Measurements from ENCODE around the gene NF2. TPM values are rescaled to one million over a fixed set of nuclear protein-coding genes. Genes with fewer than 3 reads are reported as not detected.

The NF2 gene
- total RNA-seq, 1 experiment from 2014 or later, result 56.9 TPM

- ChIA-PET POLR2A (interaction anchor here (0.6 kb wide), 1 partner anchor 876 kb away, joined by 6 read pairs; no protein-coding TSS in a partner anchor), CTCF (interaction anchor here (1.0 to 3.9 kb wide), 5 partner anchors 9 to 132 kb away, joined by 3 to 37 read pairs (median 6); partner anchors contain the start of genes THOC5, UQCR10 and ZMAT5)
- Mint-ChIP-seq H3K4me1 (peaks cover 8% of the 10 kb centered on the region; the same call in 1 of the 2 replicates), H3K27me3 (ENCODE audit: low read depth) (no peaks in the 10 kb centered on the region), H3K4me3 (no peak overlapping the region), H3K9me3 (no peaks in the 10 kb centered on the region), H3K27ac (0 out of 2 replicates have a peak overlapping the region, but pooled peaks have one; percentile 9), H3K36me3 (peaks cover 17% of the 10 kb centered on the region)
- no peak for ATAC-seq
- TF ChIP-seq PRDM15 (CRISPR knock-in tag; IDR thresholded peaks at IDR 0.05), result no peak
- no peak for TF ChIP-seq ZNF532 (CRISPR knock-in tag; IDR thresholded peaks at IDR 0.05; ENCODE audit: borderline replicate concordance)
- no peak for TF ChIP-seq ELF4 (CRISPR knock-in tag; IDR thresholded peaks at IDR 0.05; ENCODE audit: low read depth)
- TF ChIP-seq NFE2L1 (CRISPR knock-in tag; IDR thresholded peaks at IDR 0.05), result no peak
- no peak for DNase-seq (ENCODE audit: low spot score)
Observed at GRCh38 chr22:29634847-29635246, 31.4 kb downstream of the NF2 start.

GRCh38 chr22:29635734-29636357, 32.4 kb downstream of the NF2 start:
- TF ChIP-seq USF2 (CRISPR knock-in tag; IDR thresholded peaks at IDR 0.05) (no peak), IRF2 (CRISPR knock-in tag; IDR thresholded peaks at IDR 0.05; ENCODE audit: borderline replicate concordance, low read depth) (no peak), CTCF (IDR thresholded peaks at IDR 0.05) (peak; percentile 36), TP53 (CRISPR knock-in tag; IDR thresholded peaks at IDR 0.05) (no peak)
- CTCF ChIA-PET, result interaction anchor here (0.6 to 3.9 kb wide), 28 partner anchors 10 to 455 kb away, joined by 3 to 37 read pairs (median 4); partner anchors contain the start of genes NF2, THOC5, UQCR10 and ZMAT5
- no peak overlapping the region for H3K4me3 Mint-ChIP-seq
- H3K4me1 Mint-ChIP-seq, result peaks cover 3% of the 10 kb centered on the region; the same call in 1 of the 2 replicates
- H3K36me3 Mint-ChIP-seq, result peaks cover 17% of the 10 kb centered on the region
- peak overlapping the region; percentile 39; the same call in 1 of the 2 replicates for H3K27ac Mint-ChIP-seq
- no peaks in the 10 kb centered on the region for H3K27me3 Mint-ChIP-seq (ENCODE audit: low read depth)
- POLR2A ChIA-PET, result no interaction called here
- DNase-seq (ENCODE audit: low spot score) (no peak), ATAC-seq (peak; percentile 90)
- H3K9me3 Mint-ChIP-seq, result no peaks in the 10 kb centered on the region

GRCh38 chr22:29636751-29637150, 33.3 kb downstream of the NF2 start:
- no peak overlapping the region for H3K4me3 Mint-ChIP-seq
- H3K27me3 Mint-ChIP-seq (ENCODE audit: low read depth), result no peaks in the 10 kb centered on the region
- no peaks in the 10 kb centered on the region for H3K9me3 Mint-ChIP-seq
- peaks cover 22% of the 10 kb centered on the region for H3K36me3 Mint-ChIP-seq
- POLR2A ChIA-PET, result no interaction called here
- H3K4me1 Mint-ChIP-seq, result peaks cover 9% of the 10 kb centered on the region
- CTCF ChIA-PET, result interaction anchor here (1.1 to 3.9 kb wide), 9 partner anchors 10 to 452 kb away, joined by 3 to 37 read pairs (median 10); partner anchors contain the start of genes NF2, UQCR10 and ZMAT5
- ATAC-seq, result no peak
- no peak for DNase-seq (ENCODE audit: low spot score)
- no peak overlapping the region for H3K27ac Mint-ChIP-seq
- TF ChIP-seq CTCF (IDR thresholded peaks at IDR 0.05) (no peak), ZNF396 (CRISPR knock-in tag; IDR thresholded peaks at IDR 0.05; ENCODE audit: borderline replicate concordance) (no peak), MXD4 (CRISPR knock-in tag; IDR thresholded peaks at IDR 0.05; ENCODE audit: borderline replicate concordance) (no peak), ETV6 (CRISPR knock-in tag; IDR thresholded peaks at IDR 0.05) (no peak), NFYB (CRISPR knock-in tag; conservative IDR thresholded peaks at IDR 0.05; ENCODE audit: low read depth) (no peak), CBFB (CRISPR knock-in tag; IDR thresholded peaks at IDR 0.05; ENCODE audit: low read depth) (no peak)

Measured in WTC11 (cell line).